Stomach (tissue), 9 donors: Measurements from ENCODE around the gene MDM4. TPM values are rescaled to one million over a fixed set of nuclear protein-coding genes. Genes with fewer than 3 reads are reported as not detected.

Experiments used
- DNase-seq, 2 donors: peaks; one replicate each; pipeline versions ENCODE4 v3.0.0 to v3.0.0-alpha.2; 2013 to 2019
- H3K27ac ChIP-seq, 5 donors: fragments of 200-600 bp in 4 of 5; sonication (generic) in 4 of 5; one replicate each; pipeline ENCODE4 v1.5.1; 2013 to 2019; ENCODE audit warnings: mild to moderate bottlenecking in 1 of 5, moderate library complexity in 1 of 5
- H3K27me3 ChIP-seq, 3 donors: fragments of 200-600 bp; sonication (generic); one replicate each; pipeline ENCODE4 v1.5.1; 2017 to 2019; ENCODE audit warnings: mixed run types in 1 of 3
- H3K36me3 ChIP-seq, 4 donors: fragments of 200-600 bp; sonication (generic); 1 replicate in 3 of 4; 2 replicates in 1 of 4; pipeline ENCODE4 v1.5.1; 2016 to 2019
- H3K4me1 ChIP-seq, 4 donors: fragments of 200-600 bp; sonication (generic); one replicate each; pipeline ENCODE4 v1.5.1; 2016 to 2019
- H3K4me3 ChIP-seq, 4 donors: fragments of 200-600 bp; sonication (generic) in 3 of 4; one replicate each; pipeline ENCODE4 v1.5.1; 2016 to 2019; ENCODE audit warnings: mild to moderate bottlenecking in 1 of 4
- H3K9me3 ChIP-seq, 4 donors: fragments of 200-600 bp; sonication (generic); one replicate each; pipeline ENCODE4 v1.5.1; 2016 to 2019
- CTCF ChIP-seq, 7 experiments: fragments of 450-650 bp in 4 of 7; fragments of 200-600 bp in 3 of 7; sonication (generic) in 3 of 7; IDR thresholded peaks; one replicate each; pipeline ENCODE4 v1.5.1; 2016 to 2019; ENCODE audit warnings: antibody characterized with exemption in 7 of 7, control low read depth in 2 of 7, mild to moderate bottlenecking in 1 of 7
- EP300 ChIP-seq: sonication (generic); formaldehyde crosslinking; IDR thresholded peaks from one replicate; pipeline ENCODE4 v1.6.1; 2017; ENCODE audit warnings: antibody characterized with exemption
- POLR2A ChIP-seq, 4 donors: fragments of 450-650 bp; IDR thresholded peaks; one replicate each; pipeline ENCODE4 v1.6.1; 2016; ENCODE audit warnings: antibody characterized with exemption in 4 of 4, control low read depth in 2 of 4, mild to moderate bottlenecking in 1 of 4, moderate library complexity in 1 of 4
- POLR2AphosphoS5 ChIP-seq, 3 donors: sonication (generic); formaldehyde crosslinking; IDR thresholded peaks; one replicate each; pipeline ENCODE4 v1.6.1; 2016; ENCODE audit warnings: antibody characterized with exemption in 3 of 3
- WGBS, 5 donors: extraction: QIAGEN DNeasy Blood & Tissue Kit in 3 of 5; methylation state at CpG; one replicate each; pipeline versions ENCODE4 v1.1.5 to v1.1.7; 2013 to 2018; 5-methylcytosine and 5-hydroxymethylcytosine counted together
- intact Hi-C: fragments of 100-400 bp; cut with DNase I; formaldehyde crosslinking; loops from one replicate; pipeline ENCODE4 v1.15.1; 2023; ENCODE audit warnings: low total_unique reads
- polyA plus RNA-seq, 3 donors: library from polyadenylated mRNA; stranded (reverse); fragments of 200-250 nt; gene quantifications; one replicate each; pipeline ENCODE4 v1.2.3, GENCODE V29; 2013
- total RNA-seq, 5 donors: library from RNA; depleted of rRNA; stranded (reverse); fragments of >200 nt; gene quantifications; one replicate each; pipeline versions ENCODE4 v1.1.0 to v1.2.3, GENCODE V29; 2014 to 2016
- donor health status: healthy with polysubstance abuse.
- donor health status: Bipolar disorder and iron deficiency.
- donor health status: healthy.

The MDM4 gene
- total and polyA plus RNA-seq, 8 donors: 2.3 to 265 (median 44.4) TPM

GRCh38 chr1:204548265-204548664 lies 32.1 kb downstream of the MDM4 start:
- DNase-seq: no peak
- TF ChIP-seq EP300 (no peak), POLR2AphosphoS5 (IDR thresholded peaks at IDR 0.05) (no peak), CTCF (IDR thresholded peaks at IDR 0.05) (no peak), POLR2A (IDR thresholded peaks at IDR 0.05) (no peak)
- intact Hi-C loops: no loop called here
- WGBS, 5 donors: 84 to 95% (median 87%) methylated on average over 2 of the region's 2 CpGs
- Histone ChIP-seq H3K4me1 (peaks cover 0 to 10% (median 5%) of the 10 kb centered on the region in 4 donors), H3K9me3 (no peaks in the 10 kb centered on the region), H3K27ac (no peak overlapping the region), H3K36me3 (peaks cover 64 to 100% (median 99%) of the 10 kb centered on the region in 4 donors), H3K27me3 (no peaks in the 10 kb centered on the region), H3K4me3 (no peak overlapping the region)

- H3K27ac ChIP-seq: no peak overlapping the region
- H3K9me3 ChIP-seq: no peaks in the 10 kb centered on the region
- DNase-seq: no peak
- no peaks in the 10 kb centered on the region for H3K27me3 ChIP-seq
- H3K4me3 ChIP-seq: no peak overlapping the region
- 86 to 95% (median 92%) methylated on average over 6 of the region's 6 CpGs for WGBS, 5 donors
- peaks cover 53 to 100% (median 91%) of the 10 kb centered on the region in 4 donors for H3K36me3 ChIP-seq
- intact Hi-C loops: no loop called here
- H3K4me1 ChIP-seq: peaks cover 0 to 14% (median 6%) of the 10 kb centered on the region in 4 donors
- TF ChIP-seq POLR2AphosphoS5 (IDR thresholded peaks at IDR 0.05): no peak
- no peak for TF ChIP-seq POLR2A (IDR thresholded peaks at IDR 0.05)
- TF ChIP-seq EP300: no peak
- no peak for TF ChIP-seq CTCF (IDR thresholded peaks at IDR 0.05)
Observed at GRCh38 chr1:204549313-204549712, 33.1 kb downstream of the MDM4 start.

- H3K9me3 ChIP-seq: no peaks in the 10 kb centered on the region
- H3K27ac ChIP-seq: no peak overlapping the region
- TF ChIP-seq EP300 (no peak), POLR2A (IDR thresholded peaks at IDR 0.05) (no peak), POLR2AphosphoS5 (IDR thresholded peaks at IDR 0.05) (no peak), CTCF (IDR thresholded peaks at IDR 0.05) (no peak)
- DNase-seq: no peak
- 76 to 86% (median 83%) methylated on average over 5 of the region's 5 CpGs for WGBS, 5 donors
- H3K27me3 ChIP-seq: no peaks in the 10 kb centered on the region
- peaks cover 0 to 18% (median 8%) of the 10 kb centered on the region in 4 donors for H3K4me1 ChIP-seq
- intact Hi-C loops: no loop called here
- H3K36me3 ChIP-seq: peaks cover 44 to 98% (median 86%) of the 10 kb centered on the region in 4 donors
- H3K4me3 ChIP-seq: no peak overlapping the region
Observed at GRCh38 chr1:204550926-204551325, 34.7 kb downstream of the MDM4 start.

- H3K36me3 ChIP-seq: peaks cover 8 to 56% (median 42%) of the 10 kb centered on the region in 4 donors
- H3K27me3 ChIP-seq: no peaks in the 10 kb centered on the region
- no peak overlapping the region for H3K4me3 ChIP-seq
- DNase-seq: no peak
- no peaks in the 10 kb centered on the region for H3K9me3 ChIP-seq
- WGBS, 5 donors: 81 to 87% (median 85%) methylated on average over 7 of the region's 7 CpGs
- no peak overlapping the region for H3K27ac ChIP-seq
- H3K4me1 ChIP-seq: peaks cover 0 to 18% (median 8%) of the 10 kb centered on the region in 4 donors
- TF ChIP-seq EP300: no peak
- TF ChIP-seq POLR2AphosphoS5 (IDR thresholded peaks at IDR 0.05): no peak
- TF ChIP-seq CTCF (IDR thresholded peaks at IDR 0.05): no peak
- TF ChIP-seq POLR2A (IDR thresholded peaks at IDR 0.05): no peak
- intact Hi-C loops: no loop called here
Observed at GRCh38 chr1:204556458-204557052, 40.3 kb downstream of the MDM4 start.
